ENCODE measurements around the gene CDKN2AIPNL.
A peak's percentile ranks its signal among the peaks of the same experiment; 100 is the strongest.

Gene CDKN2AIPNL

GRCh38 chr5:134451225-134451935 lies 39.7 kb upstream of the CDKN2AIPNL start:
- WGBS, 2 experiments (ENCODE audit: insufficient coverage in 2 of 2): 92 to 100% methylated on average over 3 of the region's 3 CpGs
- H3K4me3 ChIP-seq (ENCODE audit: extremely low read depth, insufficient read depth, low read length, poor library complexity, severe bottlenecking): no peak overlapping the region
- peaks cover 12% of the 10 kb centered on the region for H3K4me1 ChIP-seq (ENCODE audit: control insufficient read depth, insufficient read depth, low read length, poor library complexity, severe bottlenecking)
- no peaks in the 10 kb centered on the region for H3K9me3 ChIP-seq (ENCODE audit: control insufficient read depth, low read length)
- H3K27ac ChIP-seq (ENCODE audit: low read depth, low read length, severe bottlenecking): peak overlapping the region; percentile 57
- H3K36me3 ChIP-seq (ENCODE audit: control insufficient read depth, insufficient read depth, low read length): no peaks in the 10 kb centered on the region

DNA sequence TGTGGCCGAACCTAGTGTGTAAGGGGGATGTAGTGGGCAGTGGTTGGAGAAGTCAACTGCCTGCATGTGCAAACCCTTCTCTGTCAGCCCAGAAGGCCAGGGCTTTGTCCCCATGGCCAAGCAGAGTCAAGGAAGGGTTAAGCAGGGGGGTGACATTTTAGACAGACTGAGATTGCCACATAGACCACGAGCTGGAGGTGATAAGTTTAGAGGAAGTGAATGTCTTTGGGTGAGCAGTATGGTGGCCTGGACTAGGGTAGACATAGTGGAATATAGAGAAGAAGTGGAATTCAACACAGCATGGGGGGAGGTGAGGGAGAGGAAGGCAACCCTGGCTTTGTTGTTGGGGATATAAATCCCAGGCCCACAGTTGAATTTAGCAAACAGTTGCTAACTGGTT lies 38.7 kb upstream of the CDKN2AIPNL start:
- H3K4me3 ChIP-seq (ENCODE audit: extremely low read depth, insufficient read depth, low read length, poor library complexity, severe bottlenecking): no peak overlapping the region
- WGBS, 2 experiments (ENCODE audit: insufficient coverage in 2 of 2): 83 to 84% methylated on average over 2 of the region's 2 CpGs

DNA sequence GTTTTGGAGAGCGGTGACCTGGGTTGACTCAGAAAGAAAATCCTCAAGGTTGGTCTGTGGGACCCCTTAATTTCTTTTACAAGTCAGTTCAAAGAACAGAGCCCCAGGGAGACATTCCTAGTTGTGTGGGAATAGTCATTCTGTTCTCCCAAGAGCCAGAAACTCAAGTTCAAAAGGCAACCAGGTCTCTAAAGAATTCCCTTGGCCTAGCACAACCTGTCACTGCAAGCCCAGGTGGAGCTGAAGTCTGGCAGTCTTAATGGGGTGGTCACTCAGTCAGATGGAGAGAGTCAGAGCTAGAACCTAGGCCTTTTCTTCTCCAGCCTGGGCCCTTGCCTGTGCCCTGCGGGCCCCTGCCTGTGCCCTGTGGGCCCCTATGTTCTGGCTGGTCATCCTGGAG lies 37.5 kb upstream of the CDKN2AIPNL start:
- WGBS, 2 experiments (ENCODE audit: insufficient coverage in 2 of 2): 83 to 100% methylated on average over 2 of the region's 2 CpGs
- H3K27ac ChIP-seq (ENCODE audit: low read depth, low read length, severe bottlenecking): no peak overlapping the region
- no peaks in the 10 kb centered on the region for H3K9me3 ChIP-seq (ENCODE audit: control insufficient read depth, low read length)
- H3K4me3 ChIP-seq (ENCODE audit: extremely low read depth, insufficient read depth, low read length, poor library complexity, severe bottlenecking): no peak overlapping the region
- no peaks in the 10 kb centered on the region for H3K36me3 ChIP-seq (ENCODE audit: control insufficient read depth, insufficient read depth, low read length)
- peaks cover 12% of the 10 kb centered on the region for H3K4me1 ChIP-seq (ENCODE audit: control insufficient read depth, insufficient read depth, low read length, poor library complexity, severe bottlenecking)

More for the DNA sequence above, 38.7 kb upstream of the CDKN2AIPNL start:
- Histone ChIP-seq H3K9me3 (ENCODE audit: control insufficient read depth, low read length) (no peaks in the 10 kb centered on the region), H3K27ac (ENCODE audit: low read depth, low read length, severe bottlenecking) (no peak overlapping the region), H3K4me1 (ENCODE audit: control insufficient read depth, insufficient read depth, low read length, poor library complexity, severe bottlenecking) (peaks cover 12% of the 10 kb centered on the region), H3K36me3 (ENCODE audit: control insufficient read depth, insufficient read depth, low read length) (no peaks in the 10 kb centered on the region)

DNA sequence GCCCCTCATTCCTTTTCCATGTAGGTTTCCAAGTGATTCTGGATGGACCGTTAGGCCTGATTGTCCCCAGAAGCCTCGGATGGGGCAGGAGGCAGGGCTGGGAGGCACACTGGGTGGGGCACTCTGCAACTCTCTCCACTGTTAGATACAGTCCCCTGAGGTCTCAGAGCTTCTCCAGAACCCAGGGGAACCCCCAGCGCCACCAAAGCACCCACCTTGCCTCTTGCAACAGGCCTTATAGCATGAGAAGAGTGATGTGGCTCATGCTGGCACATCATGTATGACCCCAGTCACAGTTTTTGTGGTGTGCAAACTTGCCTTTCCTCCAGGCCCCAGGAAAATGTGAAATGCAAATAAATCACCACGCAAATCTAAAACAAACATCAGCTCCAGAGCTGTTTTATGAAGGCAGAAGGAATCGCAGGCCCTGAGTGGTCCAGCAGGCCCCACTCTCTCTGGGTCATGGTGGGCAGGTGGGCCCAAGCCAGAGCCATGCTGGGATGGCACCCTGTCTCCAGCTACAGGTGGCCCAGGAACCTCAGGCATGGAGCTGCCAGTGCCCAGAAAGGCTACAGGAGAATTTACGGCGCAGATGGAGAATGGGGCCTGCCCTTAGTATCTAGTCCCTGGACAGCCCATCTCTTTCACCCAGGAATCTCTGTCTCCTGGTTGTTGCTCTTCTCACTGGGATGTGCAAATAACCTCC lies 36.3 kb upstream of the CDKN2AIPNL start:
- Histone ChIP-seq H3K27ac (ENCODE audit: low read depth, low read length, severe bottlenecking) (no peak overlapping the region), H3K4me1 (ENCODE audit: control insufficient read depth, insufficient read depth, low read length, poor library complexity, severe bottlenecking) (peaks cover 12% of the 10 kb centered on the region), H3K4me3 (ENCODE audit: extremely low read depth, insufficient read depth, low read length, poor library complexity, severe bottlenecking) (no peak overlapping the region), H3K36me3 (ENCODE audit: control insufficient read depth, insufficient read depth, low read length) (no peaks in the 10 kb centered on the region), H3K9me3 (ENCODE audit: control insufficient read depth, low read length) (no peaks in the 10 kb centered on the region)
- WGBS, 2 experiments (ENCODE audit: insufficient coverage in 2 of 2): 89 to 90% methylated on average over 5 to 6 of the region's 7 CpGs

DNA sequence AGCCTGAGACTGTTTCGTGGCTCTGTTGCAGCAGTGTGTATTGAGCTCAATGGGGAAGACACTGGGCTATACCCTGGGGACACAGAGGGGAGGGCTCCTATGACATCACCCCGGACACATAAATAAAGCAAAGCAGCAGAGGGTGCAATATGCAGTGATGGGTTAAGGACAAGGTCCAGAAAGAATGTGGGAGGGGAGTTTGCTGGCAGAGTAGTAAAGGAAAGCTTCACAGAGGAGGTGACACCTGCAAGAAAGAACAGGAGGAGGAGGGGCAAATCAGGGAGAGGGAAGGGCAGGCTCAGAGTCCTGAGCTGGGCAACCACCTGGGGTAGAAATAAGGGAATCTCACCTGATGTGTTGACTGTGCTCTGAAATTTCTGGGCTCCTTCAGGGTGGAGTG lies 35.3 kb upstream of the CDKN2AIPNL start:
- H3K4me1 ChIP-seq (ENCODE audit: control insufficient read depth, insufficient read depth, low read length, poor library complexity, severe bottlenecking): peaks cover 7% of the 10 kb centered on the region
- H3K9me3 ChIP-seq (ENCODE audit: control insufficient read depth, low read length): no peaks in the 10 kb centered on the region
- WGBS, 2 experiments (ENCODE audit: insufficient coverage in 2 of 2): 71 to 74% methylated on average over 2 of the region's 2 CpGs
- H3K36me3 ChIP-seq (ENCODE audit: control insufficient read depth, insufficient read depth, low read length): no peaks in the 10 kb centered on the region
- no peak overlapping the region for H3K27ac ChIP-seq (ENCODE audit: low read depth, low read length, severe bottlenecking)
- H3K4me3 ChIP-seq (ENCODE audit: extremely low read depth, insufficient read depth, low read length, poor library complexity, severe bottlenecking): no peak overlapping the region

- no peaks in the 10 kb centered on the region for H3K36me3 ChIP-seq (ENCODE audit: control insufficient read depth, insufficient read depth, low read length)
- WGBS, 2 experiments (ENCODE audit: insufficient coverage in 2 of 2): 92 to 94% methylated on average over 8 of the region's 8 CpGs
- H3K4me1 ChIP-seq (ENCODE audit: control insufficient read depth, insufficient read depth, low read length, poor library complexity, severe bottlenecking): no peaks in the 10 kb centered on the region
- no peaks in the 10 kb centered on the region for H3K9me3 ChIP-seq (ENCODE audit: control insufficient read depth, low read length)
- H3K4me3 ChIP-seq (ENCODE audit: extremely low read depth, insufficient read depth, low read length, poor library complexity, severe bottlenecking): no peak overlapping the region
- H3K27ac ChIP-seq (ENCODE audit: low read depth, low read length, severe bottlenecking): no peak overlapping the region
Observed at GRCh38 chr5:134445856-134446818, 34.5 kb upstream of the CDKN2AIPNL start.

DNA sequence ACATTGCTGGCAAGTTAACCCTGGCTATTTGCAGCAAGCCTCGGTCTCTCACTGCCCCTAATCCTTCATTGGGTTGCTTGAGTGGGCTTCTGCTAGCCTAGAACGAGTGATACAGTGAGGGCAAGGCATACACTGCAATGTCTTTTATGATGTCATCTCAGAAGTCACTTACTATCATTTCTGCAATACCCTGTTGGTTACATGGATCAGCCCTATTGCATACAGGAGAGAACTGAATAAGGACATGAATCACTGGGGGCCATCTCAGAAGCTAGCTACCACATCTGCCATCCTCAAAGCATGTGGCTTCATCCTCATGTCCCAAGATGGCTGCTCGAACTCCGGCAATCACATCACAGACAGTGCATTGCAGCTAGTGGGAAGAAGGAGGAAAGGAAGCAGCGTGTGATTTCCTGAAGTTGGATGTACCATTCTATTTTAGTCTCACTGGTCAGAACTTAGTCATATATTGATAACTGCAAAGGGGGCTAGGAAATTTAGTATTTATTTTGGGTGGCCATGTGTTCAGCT lies 33.3 kb upstream of the CDKN2AIPNL start:
- no peaks in the 10 kb centered on the region for H3K36me3 ChIP-seq (ENCODE audit: control insufficient read depth, insufficient read depth, low read length)
- no peak overlapping the region for H3K27ac ChIP-seq (ENCODE audit: low read depth, low read length, severe bottlenecking)
- H3K9me3 ChIP-seq (ENCODE audit: control insufficient read depth, low read length): no peaks in the 10 kb centered on the region
- WGBS, 2 experiments (ENCODE audit: insufficient coverage in 2 of 2): 98 to 100% methylated on average over 2 to 4 of the region's 5 CpGs
- no peak overlapping the region for H3K4me3 ChIP-seq (ENCODE audit: extremely low read depth, insufficient read depth, low read length, poor library complexity, severe bottlenecking)
- no peaks in the 10 kb centered on the region for H3K4me1 ChIP-seq (ENCODE audit: control insufficient read depth, insufficient read depth, low read length, poor library complexity, severe bottlenecking)

DNA sequence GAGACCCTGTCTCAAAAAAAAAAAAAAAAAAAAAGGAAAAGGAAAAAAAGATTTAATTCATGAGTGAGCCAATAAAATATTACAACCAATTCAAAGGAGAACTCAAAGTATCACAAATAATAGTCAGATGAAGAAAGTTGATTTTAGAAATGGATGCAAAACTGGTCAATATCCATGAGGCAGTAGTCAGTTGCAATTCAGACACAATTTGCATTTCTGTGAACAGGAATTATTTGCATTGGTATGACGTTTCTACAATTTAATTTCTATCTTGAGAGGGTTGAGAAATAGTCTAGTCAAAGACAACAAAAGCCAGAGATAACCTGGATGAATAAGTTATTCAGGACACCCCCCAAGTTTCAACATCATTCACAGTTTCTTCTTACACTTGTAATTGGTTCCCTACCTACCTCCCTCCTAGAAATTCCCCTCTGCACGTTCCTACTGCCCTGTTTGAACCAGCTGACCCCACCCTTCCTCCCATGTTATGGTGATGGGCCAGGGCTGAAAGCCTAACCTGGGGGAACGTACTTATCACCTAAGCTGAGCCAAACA lies 28.6 kb upstream of the CDKN2AIPNL start:
- Histone ChIP-seq H3K4me1 (ENCODE audit: control insufficient read depth, insufficient read depth, low read length, poor library complexity, severe bottlenecking) (peaks cover 35% of the 10 kb centered on the region), H3K4me3 (ENCODE audit: extremely low read depth, insufficient read depth, low read length, poor library complexity, severe bottlenecking) (no peak overlapping the region), H3K27ac (ENCODE audit: low read depth, low read length, severe bottlenecking) (no peak overlapping the region), H3K36me3 (ENCODE audit: control insufficient read depth, insufficient read depth, low read length) (no peaks in the 10 kb centered on the region), H3K9me3 (ENCODE audit: control insufficient read depth, low read length) (no peaks in the 10 kb centered on the region)
- WGBS, 2 experiments (ENCODE audit: insufficient coverage in 2 of 2): 62% methylated on average over 2 of the region's 3 CpGs; no CpG with 5 or more reads in 1 of the 2 experiments

DNA sequence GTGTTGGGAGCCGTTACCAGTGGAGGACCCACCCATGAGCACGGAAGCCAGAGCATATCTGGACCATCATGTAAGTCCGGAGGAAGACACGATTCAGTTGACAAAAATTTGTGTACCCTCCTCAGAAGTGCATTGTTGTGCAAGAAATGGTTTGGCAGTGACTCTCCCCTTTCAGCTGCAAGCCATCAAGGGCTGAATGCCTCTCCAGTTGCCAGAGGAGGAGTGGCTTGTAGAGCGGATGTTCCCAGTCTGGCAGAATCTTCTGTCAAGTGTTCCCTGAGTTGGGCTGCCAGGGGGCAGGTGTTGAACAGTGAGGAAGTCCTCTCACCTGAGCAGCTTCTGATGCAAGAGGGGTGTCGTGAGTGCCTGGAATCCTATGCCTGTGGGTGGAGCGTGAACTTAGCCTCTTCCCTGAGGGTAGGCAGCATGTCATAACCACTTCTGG lies 27.6 kb upstream of the CDKN2AIPNL start:
- 72 to 75% methylated on average over 6 to 7 of the region's 7 CpGs for whole genome bisulfite sequencing, 2 experiments (ENCODE audit: insufficient coverage in 2 of 2)
- H3K27ac ChIP-seq (ENCODE audit: low read depth, low read length, severe bottlenecking): no peak overlapping the region
- peaks cover 39% of the 10 kb centered on the region for H3K4me1 ChIP-seq (ENCODE audit: control insufficient read depth, insufficient read depth, low read length, poor library complexity, severe bottlenecking)
- no peak overlapping the region for H3K4me3 ChIP-seq (ENCODE audit: extremely low read depth, insufficient read depth, low read length, poor library complexity, severe bottlenecking)
- H3K36me3 ChIP-seq (ENCODE audit: control insufficient read depth, insufficient read depth, low read length): no peaks in the 10 kb centered on the region
- H3K9me3 ChIP-seq (ENCODE audit: control insufficient read depth, low read length): no peaks in the 10 kb centered on the region

DNA sequence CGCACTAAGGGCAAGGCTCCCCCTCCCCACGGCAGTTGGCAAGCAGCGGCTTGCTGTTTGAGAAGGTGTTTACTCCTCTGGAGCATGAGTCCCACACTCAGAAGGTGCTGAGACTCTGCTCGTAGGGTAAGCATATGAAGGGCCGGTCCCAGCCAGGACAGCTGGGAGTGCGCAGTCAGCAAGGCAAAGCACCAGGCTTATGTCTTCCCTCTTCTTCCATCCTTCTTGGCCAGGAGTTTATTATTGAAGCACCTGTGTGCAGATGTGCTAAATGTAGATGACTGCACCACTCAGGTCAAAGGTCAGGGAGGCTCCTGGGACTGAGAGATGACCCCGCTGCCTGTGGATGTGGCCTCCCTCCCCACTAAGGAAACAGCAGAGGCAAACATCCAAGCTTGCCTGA lies 27.0 kb upstream of the CDKN2AIPNL start:
- Histone ChIP-seq H3K9me3 (ENCODE audit: control insufficient read depth, low read length) (no peaks in the 10 kb centered on the region), H3K36me3 (ENCODE audit: control insufficient read depth, insufficient read depth, low read length) (no peaks in the 10 kb centered on the region), H3K27ac (ENCODE audit: low read depth, low read length, severe bottlenecking) (no peak overlapping the region), H3K4me1 (ENCODE audit: control insufficient read depth, insufficient read depth, low read length, poor library complexity, severe bottlenecking) (peaks cover 42% of the 10 kb centered on the region), H3K4me3 (ENCODE audit: extremely low read depth, insufficient read depth, low read length, poor library complexity, severe bottlenecking) (no peak overlapping the region)
- 88 to 99% methylated on average over 5 to 6 of the region's 7 CpGs for WGBS, 2 experiments (ENCODE audit: insufficient coverage in 2 of 2)
